Measurements from ENCODE around the gene WDHD1.
"Not testable (repeated sequence)": the region's sequence is repeated elsewhere in the genome, so short reads cannot be mapped to it uniquely, and the experiment has no call there.

The WDHD1 gene

GRCh38 chr14:55066223-55066622 lies 39.3 kb upstream of the WDHD1 start:
- no peak for DNase-seq (ENCODE audit: low spot score)
- ChIA-PET CTCF (interaction anchor here (0.8 to 1.1 kb wide), 3 partner anchors 15 to 94 kb away, joined by 3 to 8 read pairs (median 4); no protein-coding TSS in a partner anchor), POLR2A (ENCODE audit: low non-redundant PET) (no interaction called here)
- no peak overlapping the region for H3K27ac ChIP-seq
- no peak for TF ChIP-seq CTCF (conservative IDR thresholded peaks at IDR 0.05; ENCODE audit: low read depth)

- H3K27ac ChIP-seq = no peak overlapping the region
- ChIA-PET CTCF (interaction anchor here (1.1 kb wide), 1 partner anchor 14 kb away, joined by 4 read pairs; no protein-coding TSS in a partner anchor), POLR2A (ENCODE audit: low non-redundant PET) (no interaction called here)
- no peak for TF ChIP-seq CTCF (conservative IDR thresholded peaks at IDR 0.05; ENCODE audit: low read depth)
- no peak for DNase-seq (ENCODE audit: low spot score)
Observed at GRCh38 chr14:55065411-55065810, 38.5 kb upstream of the WDHD1 start.

- POLR2A ChIA-PET (ENCODE audit: low non-redundant PET) = not testable (repeated sequence)
Observed at GRCh38 chr14:55064896-55065295, 38.0 kb upstream of the WDHD1 start.

GRCh38 chr14:55062517-55063351 lies 35.8 kb upstream of the WDHD1 start:
- ChIA-PET CTCF (interaction anchor here (0.5 kb wide), 1 partner anchor 225 kb away, joined by 3 read pairs; no protein-coding TSS in a partner anchor), POLR2A (ENCODE audit: low non-redundant PET) (no interaction called here)
- TF ChIP-seq CTCF (conservative IDR thresholded peaks at IDR 0.05; ENCODE audit: low read depth) = no peak
- peak overlapping the region; percentile 46 for H3K27ac ChIP-seq
- DNase-seq (ENCODE audit: low spot score) = no peak

More at GRCh38 chr14:55064896-55065295, 38.0 kb upstream of the WDHD1 start:
- CTCF ChIA-PET; DNase-seq (ENCODE audit: low spot score); H3K27ac ChIP-seq: not testable (repeated sequence)

GRCh38 chr14:55059333-55059732 lies 32.4 kb upstream of the WDHD1 start:
- no peak for DNase-seq (ENCODE audit: low spot score)
- H3K27ac ChIP-seq = no peak overlapping the region
- ChIA-PET POLR2A (ENCODE audit: low non-redundant PET) (interaction anchor here (0.7 kb wide), 1 partner anchor 44 kb away, joined by 4 read pairs; no protein-coding TSS in a partner anchor), CTCF (interaction anchor here (0.6 to 1.8 kb wide), 3 partner anchors 8 to 635 kb away, joined by 4 to 6 read pairs (median 6); no protein-coding TSS in a partner anchor)
- no peak for TF ChIP-seq CTCF (conservative IDR thresholded peaks at IDR 0.05; ENCODE audit: low read depth)

GRCh38 chr14:55057919-55058318 lies 31.0 kb upstream of the WDHD1 start:
- H3K27ac ChIP-seq = no peak overlapping the region
- TF ChIP-seq CTCF (conservative IDR thresholded peaks at IDR 0.05; ENCODE audit: low read depth) = no peak
- ChIA-PET POLR2A (ENCODE audit: low non-redundant PET) (interaction anchor here (0.7 kb wide), 1 partner anchor 398 kb away, joined by 4 read pairs; no protein-coding TSS in a partner anchor), CTCF (no interaction called here)
- DNase-seq (ENCODE audit: low spot score) = no peak

- ChIA-PET CTCF (interaction anchor here (0.6 kb wide), 1 partner anchor 95 kb away, joined by 3 read pairs; no protein-coding TSS in a partner anchor), POLR2A (ENCODE audit: low non-redundant PET) (no interaction called here)
- no peak for TF ChIP-seq CTCF (conservative IDR thresholded peaks at IDR 0.05; ENCODE audit: low read depth)
- no peak overlapping the region for H3K27ac ChIP-seq
- DNase-seq (ENCODE audit: low spot score) = no peak
Observed at GRCh38 chr14:55054098-55054497, 27.2 kb upstream of the WDHD1 start.
